SK-N-SH treated with all-trans-retinoic acid at 6 μM for 48 hours (cell line): Measurements from ENCODE around the gene GRK1.

ENCODE experiments used
- CSDC2 ChIP-seq: fragments of 250-450 bp; sonication (Bioruptor Pico); IDR thresholded peaks from 2 replicates; pipeline ENCODE4 v1.5.0; 2020; ENCODE audit warnings: mild to moderate bottlenecking, moderate library complexity
- ZFP30 ChIP-seq: fragments of 450-650 bp; formaldehyde crosslinking; IDR thresholded peaks from 2 replicates; pipeline ENCODE4 v1.5.0; 2022; ENCODE audit warnings: mild to moderate bottlenecking, moderate library complexity

DNA sequence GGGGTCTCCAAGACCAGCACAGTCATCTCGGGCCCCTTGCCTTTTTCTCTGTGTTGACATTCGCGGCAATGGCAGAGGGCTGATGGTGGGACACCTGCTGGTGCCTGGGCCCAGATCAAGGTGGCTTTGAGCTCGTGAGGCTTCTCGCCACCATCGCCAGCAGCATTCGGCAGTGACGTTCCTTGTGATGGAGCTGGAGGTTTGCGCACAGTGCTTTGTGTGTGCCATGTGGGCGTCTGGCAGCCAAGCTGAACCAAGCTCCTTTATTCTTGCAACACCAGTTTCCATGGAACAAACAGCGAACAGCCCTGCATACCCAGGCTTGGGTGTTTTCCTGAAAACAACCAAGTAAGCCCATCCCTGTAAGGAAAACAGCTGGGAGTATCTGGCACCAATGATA, 82.9 kb downstream of the GRK1 start:
- TF ChIP-seq CSDC2 (CRISPR knock-in tag) (no peak), ZFP30 (no peak)
